Mesendoderm (in vitro differentiated cells): ENCODE measurements around the gene TRIM4.

Experiments
- DNase-seq: peaks from one replicate; pipeline ENCODE4 v3.0.0; 2013
- H2AK5ac ChIP-seq: 2 replicates; pipeline ENCODE4 v1.6.1; 2013; ENCODE audit warnings: low read length, inconsistent platforms
- H2BK120ac ChIP-seq: 2 replicates; pipeline ENCODE4 v1.6.1; 2013; ENCODE audit warnings: low read depth, mild to moderate bottlenecking, low read length, moderate library complexity, mixed read lengths
- H2BK15ac ChIP-seq: replicated peaks from 2 replicates; pipeline ENCODE4 v1.6.1; 2013; ENCODE audit warnings: low read depth, mild to moderate bottlenecking, moderate library complexity
- H2BK5ac ChIP-seq: 2 replicates; pipeline ENCODE4 v1.6.1; 2013; ENCODE audit warnings: low read length, inconsistent platforms
- H3K18ac ChIP-seq: 2 replicates; pipeline ENCODE4 v1.6.1; 2013; ENCODE audit warnings: mild to moderate bottlenecking, low read length, mixed read lengths
- H3K23ac ChIP-seq: one replicate; pipeline ENCODE4 v1.6.1; 2013; ENCODE audit warnings: low read length
- H3K27ac ChIP-seq: 2 replicates; pipeline ENCODE4 v1.5.1; 2013; ENCODE audit warnings: low read depth, mild to moderate bottlenecking, inconsistent platforms, low read length, moderate library complexity
- H3K27me3 ChIP-seq: 2 replicates; pipeline ENCODE4 v1.6.1; 2013; ENCODE audit warnings: low read length, control low read depth, mild to moderate bottlenecking, inconsistent platforms; ENCODE audit not compliant: insufficient read depth, poor library complexity
- H3K36me3 ChIP-seq: 2 replicates; pipeline ENCODE4 v1.6.1; 2013; ENCODE audit warnings: low read length, inconsistent platforms; ENCODE audit not compliant: control insufficient read depth, insufficient read depth
- H3K4ac ChIP-seq: one replicate; pipeline ENCODE4 v1.6.1; 2013; ENCODE audit warnings: low read depth, mild to moderate bottlenecking, low read length, moderate library complexity
- H3K4me1 ChIP-seq: 2 replicates; pipeline ENCODE4 v1.6.1; 2013; ENCODE audit warnings: low read depth, low read length, inconsistent platforms; ENCODE audit not compliant: control insufficient read depth
- H3K4me2 ChIP-seq: 2 replicates; pipeline ENCODE4 v1.6.1; 2013; ENCODE audit warnings: low read length
- H3K4me3 ChIP-seq: 2 replicates; pipeline ENCODE4 v1.5.1; 2013; ENCODE audit warnings: mild to moderate bottlenecking, low read length
- H3K56ac ChIP-seq: one replicate; pipeline ENCODE4 v1.6.1; 2013; ENCODE audit warnings: low read length
- H3K79me1 ChIP-seq: 2 replicates; pipeline ENCODE4 v1.6.1; 2013; ENCODE audit warnings: low read length, inconsistent platforms
- H3K79me2 ChIP-seq: 2 replicates; pipeline ENCODE4 v1.6.1; 2013; ENCODE audit warnings: mild to moderate bottlenecking, low read length; ENCODE audit not compliant: control insufficient read depth, insufficient read depth
- H3K9ac ChIP-seq: 2 replicates; pipeline ENCODE4 v1.6.1; 2013; ENCODE audit warnings: low read length, inconsistent platforms
- H4K5ac ChIP-seq: one replicate; pipeline ENCODE4 v1.6.1; 2013; ENCODE audit warnings: low read length
- H4K8ac ChIP-seq: one replicate; pipeline ENCODE4 v1.6.1; 2013; ENCODE audit warnings: low read depth, mild to moderate bottlenecking, control low read depth, low read length, moderate library complexity
- WGBS: extraction: QIAGEN DNeasy Blood & Tissue Kit; methylation state at CpG from one replicate; pipeline ENCODE4 v1.1.7; 2013; ENCODE audit warnings: low lambda C conversion rate, missing lambda C conversion rate; ENCODE audit not compliant: insufficient coverage; ENCODE audit errors: extremely low coverage; 5-methylcytosine and 5-hydroxymethylcytosine counted together

The TRIM4 gene

GRCh38 chr7:99928994-99929729 is 9.8 kb upstream of the TRIM4 start, which contains the start of gene GJC3:
Gene GJC3 (minus strand): TSS chr7:99929620. CDS start chr7:99929620, 0 bp downstream.
- H3K36me3 ChIP-seq, result no peaks in the 10 kb centered on the region

GRCh38 chr7:99928188-99928587 is 8.9 kb upstream of the TRIM4 start:
- Histone ChIP-seq H3K79me1 (no peaks in the 10 kb centered on the region), H3K36me3 (no peaks in the 10 kb centered on the region), H3K27ac (no peak overlapping the region), H3K4ac (no peak overlapping the region), H2BK5ac (no peak overlapping the region), H3K27me3 (no peaks in the 10 kb centered on the region), H4K5ac (no peak overlapping the region), H3K23ac (no peak overlapping the region), H2BK15ac (no peak overlapping the region), H3K56ac (no peak overlapping the region), H3K9ac (no peak overlapping the region), H4K8ac (no peak overlapping the region), H3K4me3 (no peak overlapping the region), H3K4me2 (no peak overlapping the region), H3K18ac (no peak overlapping the region), H3K4me1 (no peaks in the 10 kb centered on the region), H2BK120ac (no peak overlapping the region), H2AK5ac (no peak overlapping the region), H3K79me2 (no peaks in the 10 kb centered on the region)
- WGBS, result no CpG with 5 or more reads among the region's 2 CpGs
- no peak for DNase-seq

More at GRCh38 chr7:99928994-99929729, 9.8 kb upstream of the TRIM4 start, which contains the start of gene GJC3:
- Histone ChIP-seq H3K27ac (no peak within 1 kb of the TSS), H3K56ac (peak within 1 kb of the TSS; percentile 82), H3K18ac (no peak within 1 kb of the TSS), H2BK15ac (no peak within 1 kb of the TSS), H4K8ac (no peak within 1 kb of the TSS), H2BK120ac (no peak within 1 kb of the TSS), H3K4me2 (peak within 1 kb of the TSS; percentile 54), H3K27me3 (no peaks in the 10 kb centered on the region), H3K79me2 (no peaks in the 10 kb centered on the region), H3K4ac (no peak within 1 kb of the TSS), H4K5ac (no peak within 1 kb of the TSS), H2AK5ac (no peak within 1 kb of the TSS), H3K4me1 (no peaks in the 10 kb centered on the region), H3K9ac (peak within 1 kb of the TSS; percentile 57), H3K79me1 (no peaks in the 10 kb centered on the region), H3K4me3 (no peak within 1 kb of the TSS), H2BK5ac (no peak within 1 kb of the TSS), H3K23ac (no peak within 1 kb of the TSS)
- peak; percentile 88 for DNase-seq
- no CpG with 5 or more reads among the region's 22 CpGs for WGBS

- no peak overlapping the region for H2BK5ac ChIP-seq
- H2BK120ac ChIP-seq, result no peak overlapping the region
- no peak overlapping the region for H3K4ac ChIP-seq
- no peak overlapping the region for H4K5ac ChIP-seq
- no peaks in the 10 kb centered on the region for H3K4me1 ChIP-seq
- H3K23ac ChIP-seq, result no peak overlapping the region
- no peaks in the 10 kb centered on the region for H3K36me3 ChIP-seq
- no peaks in the 10 kb centered on the region for H3K27me3 ChIP-seq
- no peak overlapping the region for H2BK15ac ChIP-seq
- H2AK5ac ChIP-seq, result no peak overlapping the region
- no peaks in the 10 kb centered on the region for H3K79me2 ChIP-seq
- WGBS, result no CpG with 5 or more reads among the region's 5 CpGs
- H4K8ac ChIP-seq, result no peak overlapping the region
- no peak overlapping the region for H3K56ac ChIP-seq
- H3K4me2 ChIP-seq, result no peak overlapping the region
- no peak overlapping the region for H3K9ac ChIP-seq
- no peak for DNase-seq
- no peak overlapping the region for H3K27ac ChIP-seq
- no peak overlapping the region for H3K4me3 ChIP-seq
- no peaks in the 10 kb centered on the region for H3K79me1 ChIP-seq
- no peak overlapping the region for H3K18ac ChIP-seq
Measured at GRCh38 chr7:99927536-99927935, 8.2 kb upstream of the TRIM4 start.

- no peak overlapping the region for H3K4me3 ChIP-seq
- no peaks in the 10 kb centered on the region for H3K4me1 ChIP-seq
- H2BK120ac ChIP-seq, result no peak overlapping the region
- no peaks in the 10 kb centered on the region for H3K27me3 ChIP-seq
- no peaks in the 10 kb centered on the region for H3K79me2 ChIP-seq
- H3K56ac ChIP-seq, result no peak overlapping the region
- no peak for DNase-seq
- no peak overlapping the region for H4K5ac ChIP-seq
- H3K36me3 ChIP-seq, result no peaks in the 10 kb centered on the region
- no peak overlapping the region for H3K23ac ChIP-seq
- no peaks in the 10 kb centered on the region for H3K79me1 ChIP-seq
- no peak overlapping the region for H4K8ac ChIP-seq
- H3K4me2 ChIP-seq, result no peak overlapping the region
- no peak overlapping the region for H3K9ac ChIP-seq
- no peak overlapping the region for H3K18ac ChIP-seq
- H2BK5ac ChIP-seq, result no peak overlapping the region
- no peak overlapping the region for H3K27ac ChIP-seq
- no peak overlapping the region for H2BK15ac ChIP-seq
- H2AK5ac ChIP-seq, result no peak overlapping the region
- H3K4ac ChIP-seq, result no peak overlapping the region
Measured at GRCh38 chr7:99926321-99926720, 7.0 kb upstream of the TRIM4 start.

GRCh38 chr7:99923200-99923599 is 3.9 kb upstream of the TRIM4 start:
- H3K4ac ChIP-seq, result no peak overlapping the region
- no peaks in the 10 kb centered on the region for H3K79me2 ChIP-seq
- H2AK5ac ChIP-seq, result no peak overlapping the region
- no peaks in the 10 kb centered on the region for H3K27me3 ChIP-seq
- no peak overlapping the region for H3K9ac ChIP-seq
- H3K79me1 ChIP-seq, result no peaks in the 10 kb centered on the region
- no peak overlapping the region for H3K18ac ChIP-seq
- H2BK120ac ChIP-seq, result no peak overlapping the region
- WGBS, result no CpG with 5 or more reads among the region's 3 CpGs
- no peak overlapping the region for H3K4me3 ChIP-seq
- H3K36me3 ChIP-seq, result no peaks in the 10 kb centered on the region
- no peak overlapping the region for H3K27ac ChIP-seq
- no peak for DNase-seq
- no peaks in the 10 kb centered on the region for H3K4me1 ChIP-seq
- H3K23ac ChIP-seq, result no peak overlapping the region
- no peak overlapping the region for H4K5ac ChIP-seq
- H2BK5ac ChIP-seq, result no peak overlapping the region
- no peak overlapping the region for H3K4me2 ChIP-seq
- no peak overlapping the region for H3K56ac ChIP-seq
- H4K8ac ChIP-seq, result no peak overlapping the region
- no peak overlapping the region for H2BK15ac ChIP-seq

- H3K4ac ChIP-seq, result no peak overlapping the region
- H2BK15ac ChIP-seq, result no peak overlapping the region
- H3K23ac ChIP-seq, result no peak overlapping the region
- H3K4me1 ChIP-seq, result no peaks in the 10 kb centered on the region
- H3K9ac ChIP-seq, result no peak overlapping the region
- H3K4me3 ChIP-seq, result no peak overlapping the region
- no peak overlapping the region for H4K5ac ChIP-seq
- no peak overlapping the region for H2AK5ac ChIP-seq
- H3K27ac ChIP-seq, result no peak overlapping the region
- no peak overlapping the region for H3K4me2 ChIP-seq
- H3K56ac ChIP-seq, result no peak overlapping the region
- H2BK5ac ChIP-seq, result no peak overlapping the region
- H3K18ac ChIP-seq, result no peak overlapping the region
- no peaks in the 10 kb centered on the region for H3K27me3 ChIP-seq
- no CpG with 5 or more reads among the region's 3 CpGs for WGBS
- no peaks in the 10 kb centered on the region for H3K79me1 ChIP-seq
- no peaks in the 10 kb centered on the region for H3K36me3 ChIP-seq
- no peak overlapping the region for H2BK120ac ChIP-seq
- H3K79me2 ChIP-seq, result no peaks in the 10 kb centered on the region
- H4K8ac ChIP-seq, result no peak overlapping the region
- DNase-seq, result peak; percentile 6
Measured at GRCh38 chr7:99920149-99920548, 819 bp upstream of the TRIM4 start.
